ENCODE data around the gene UGT2B7.
"Not testable (repeated sequence)": the region's sequence is repeated elsewhere in the genome, so short reads cannot be mapped to it uniquely, and the experiment has no call there.

The UGT2B7 gene

DNA sequence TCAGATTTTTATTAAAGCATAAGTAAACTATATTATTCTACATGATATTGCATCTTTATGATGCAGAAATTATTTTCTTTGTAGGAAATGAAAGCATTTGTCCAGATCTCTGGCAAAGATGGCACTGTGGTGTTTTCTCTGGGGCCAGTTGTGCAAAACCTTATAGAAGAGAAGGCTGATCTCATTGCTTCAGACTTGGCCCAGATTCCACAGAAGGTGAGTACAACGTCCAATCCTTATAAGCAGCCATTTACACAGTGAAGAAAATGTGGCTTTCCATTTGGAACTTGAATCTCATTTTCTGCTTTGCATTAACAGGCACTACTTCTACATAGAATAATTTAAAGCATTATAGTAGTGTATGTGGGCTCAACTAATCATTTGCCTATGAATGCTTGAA lies 6.9 kb upstream of the UGT2B7 start:
- no peak for DNase-seq

DNA sequence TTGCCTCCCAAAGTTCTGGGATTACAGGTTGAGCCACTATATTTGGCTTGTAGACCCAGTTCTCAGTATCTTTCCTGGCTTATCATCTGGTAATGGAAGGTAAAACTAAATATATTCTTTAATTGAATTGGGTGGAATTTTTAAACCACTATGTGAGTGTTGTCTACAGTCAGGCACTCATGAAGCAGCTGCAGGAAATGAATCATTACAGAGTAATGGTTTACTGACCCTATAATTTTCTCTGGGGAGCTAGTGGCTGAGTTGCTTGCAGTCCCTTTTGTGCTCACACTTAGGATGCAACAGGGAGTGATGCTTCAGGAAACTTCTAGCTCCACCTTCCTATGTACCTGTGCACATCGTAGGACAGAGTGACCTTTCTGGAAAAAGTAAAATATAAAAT lies 4.1 kb upstream of the UGT2B7 start:
- no peak for DNase-seq

DNA sequence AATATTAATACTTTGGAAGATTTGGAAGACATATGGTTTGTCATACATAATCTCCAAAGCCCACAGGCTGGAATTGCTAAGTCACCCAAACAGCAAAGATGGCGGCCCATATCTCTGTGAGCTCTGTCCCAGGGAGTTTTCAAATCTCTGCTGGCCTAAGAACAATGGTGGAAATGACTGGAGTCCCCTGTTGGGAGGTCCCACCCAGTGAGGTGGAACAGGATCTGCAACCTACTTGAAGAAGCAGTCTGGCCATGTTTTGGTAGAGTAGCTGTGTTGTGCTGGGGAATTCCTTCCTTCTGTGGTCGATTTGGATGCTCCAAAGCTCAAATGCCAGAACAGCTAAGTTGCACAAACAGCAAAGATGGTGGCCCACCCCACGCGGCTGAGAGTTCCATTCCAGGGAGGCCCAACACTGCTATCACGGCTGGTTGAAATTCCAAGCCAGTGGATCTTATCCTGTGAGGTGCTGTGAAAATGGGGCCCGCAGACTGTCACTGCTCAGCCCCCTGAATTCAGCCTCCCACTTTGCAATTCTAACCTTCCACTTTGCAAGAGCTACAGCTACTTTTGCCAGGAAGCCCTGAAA lies 3.2 kb upstream of the UGT2B7 start:
- no peak for DNase-seq

DNA sequence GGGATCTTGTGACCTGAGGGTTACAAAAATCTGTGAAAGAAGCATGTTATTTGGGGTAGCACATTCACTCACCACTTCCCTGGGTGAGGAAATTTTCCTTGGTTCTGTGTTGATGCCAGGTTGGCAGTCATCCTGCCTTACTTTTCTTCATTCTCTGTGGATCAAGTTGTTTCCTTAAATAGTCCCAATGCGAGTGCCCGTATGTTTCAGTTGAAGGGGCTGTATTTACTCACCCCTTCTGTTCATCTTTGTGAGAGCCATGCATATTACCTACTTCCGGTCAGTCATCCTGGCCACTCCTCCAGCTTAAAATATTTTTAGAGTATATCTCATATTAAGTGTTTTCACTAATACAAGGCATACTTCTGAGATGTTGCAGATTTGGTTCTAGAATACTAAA lies 2.6 kb upstream of the UGT2B7 start:
- DNase-seq = no peak

DNA sequence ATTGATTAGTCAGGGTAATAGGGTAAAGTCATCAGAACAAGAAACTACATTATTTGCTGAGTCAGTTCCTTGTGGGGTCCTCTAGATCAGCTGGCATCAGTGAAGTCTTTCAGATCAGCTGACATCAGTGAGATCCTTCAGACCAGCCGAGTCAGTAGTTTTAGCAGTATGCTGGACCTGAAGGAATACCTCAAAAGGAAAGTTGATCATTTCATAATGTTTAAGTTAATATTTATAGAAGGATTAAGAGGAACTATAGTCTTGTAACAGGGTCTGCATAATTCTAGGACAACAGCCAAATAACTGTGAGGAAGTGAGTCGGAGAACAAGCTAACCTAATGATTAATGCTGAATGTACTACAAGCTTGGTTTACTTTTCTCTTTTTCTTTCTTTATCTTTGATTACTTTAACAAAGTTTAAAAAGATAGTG lies 958 bp upstream of the UGT2B7 start:
- no peak for DNase-seq

DNA sequence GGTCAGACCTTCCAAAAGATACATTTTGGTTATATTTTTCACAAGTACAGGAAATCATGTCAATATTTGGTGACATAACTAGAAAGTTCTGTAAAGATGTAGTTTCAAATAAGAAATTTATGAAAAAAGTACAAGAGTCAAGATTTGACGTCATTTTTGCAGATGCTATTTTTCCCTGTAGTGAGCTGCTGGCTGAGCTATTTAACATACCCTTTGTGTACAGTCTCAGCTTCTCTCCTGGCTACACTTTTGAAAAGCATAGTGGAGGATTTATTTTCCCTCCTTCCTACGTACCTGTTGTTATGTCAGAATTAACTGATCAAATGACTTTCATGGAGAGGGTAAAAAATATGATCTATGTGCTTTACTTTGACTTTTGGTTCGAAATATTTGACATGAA lies 536 bp downstream of the UGT2B7 start:
- no peak for DNase-seq

DNA sequence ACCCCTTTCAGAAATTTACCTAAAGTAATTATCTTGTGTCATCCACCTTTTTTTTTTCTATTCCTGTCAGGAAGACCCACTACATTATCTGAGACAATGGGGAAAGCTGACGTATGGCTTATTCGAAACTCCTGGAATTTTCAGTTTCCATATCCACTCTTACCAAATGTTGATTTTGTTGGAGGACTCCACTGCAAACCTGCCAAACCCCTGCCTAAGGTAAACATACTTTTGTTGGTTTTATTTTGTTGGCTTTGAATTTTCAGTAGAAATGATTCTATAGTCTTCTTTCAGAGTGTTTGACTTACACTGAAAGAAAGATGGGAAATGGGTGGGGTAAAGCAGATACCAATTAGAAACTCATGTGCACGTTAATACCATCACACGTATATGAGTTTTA lies 2.2 kb downstream of the UGT2B7 start:
- no peak for DNase-seq

DNA sequence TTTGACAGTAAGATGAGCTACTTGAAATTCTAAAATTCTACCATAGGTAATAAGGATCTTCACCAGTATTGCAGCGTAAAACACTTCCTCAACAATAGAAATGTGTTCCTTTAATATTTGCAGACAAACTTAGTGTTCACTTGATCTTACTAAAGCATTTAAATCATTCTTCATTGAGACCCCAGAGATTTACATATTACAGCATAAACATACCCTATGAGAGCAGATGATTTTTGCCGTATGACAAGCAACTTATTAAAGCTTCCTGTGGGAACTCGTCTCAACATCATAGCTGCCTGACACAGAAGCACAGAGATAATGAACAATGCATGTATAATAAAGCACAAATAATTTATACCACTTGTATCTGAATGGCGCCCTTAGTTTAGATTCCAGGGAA lies 3.6 kb downstream of the UGT2B7 start:
- DNase-seq = no peak

DNA sequence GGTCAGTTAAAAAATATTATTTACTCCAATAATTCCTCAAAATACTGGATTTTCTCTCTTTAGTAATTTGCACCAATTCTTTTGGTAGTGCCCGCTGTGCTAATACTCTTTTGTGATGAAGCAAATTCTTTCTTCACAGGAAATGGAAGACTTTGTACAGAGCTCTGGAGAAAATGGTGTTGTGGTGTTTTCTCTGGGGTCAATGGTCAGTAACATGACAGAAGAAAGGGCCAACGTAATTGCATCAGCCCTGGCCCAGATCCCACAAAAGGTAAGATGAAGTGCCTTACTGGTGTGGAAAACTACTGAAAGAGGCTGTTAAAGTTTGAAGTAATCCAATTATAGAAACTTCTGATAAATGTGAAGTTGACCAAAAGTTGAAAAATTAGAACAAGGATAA lies 6.4 kb downstream of the UGT2B7 start:
- DNase-seq = not testable (repeated sequence)

DNA sequence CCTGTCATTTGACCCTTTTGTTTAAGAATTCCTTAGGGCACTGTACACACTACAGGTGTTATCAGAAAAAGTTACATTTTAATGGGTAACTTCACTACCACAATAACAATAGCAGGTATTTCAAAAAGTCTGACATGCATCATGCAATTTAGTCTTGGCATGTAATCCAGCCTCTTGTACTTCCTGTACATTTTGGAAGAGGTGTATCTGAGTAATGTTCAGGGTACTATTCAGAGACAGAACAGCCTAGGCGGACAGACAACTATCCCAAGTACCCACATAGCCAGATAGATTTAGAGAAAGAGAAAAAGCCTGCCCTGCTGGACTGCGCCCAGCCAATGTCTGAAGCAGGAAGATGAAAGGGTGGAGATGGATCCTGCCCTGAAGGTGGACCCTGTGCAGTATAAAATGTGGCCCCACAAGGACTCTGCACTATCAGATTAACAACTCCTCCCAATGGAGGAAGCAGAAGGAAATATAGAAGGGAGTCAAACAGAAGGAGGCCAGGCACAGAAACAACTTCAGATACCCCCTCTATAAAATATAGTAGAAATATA lies 8.5 kb downstream of the UGT2B7 start:
- no peak for DNase-seq

DNA sequence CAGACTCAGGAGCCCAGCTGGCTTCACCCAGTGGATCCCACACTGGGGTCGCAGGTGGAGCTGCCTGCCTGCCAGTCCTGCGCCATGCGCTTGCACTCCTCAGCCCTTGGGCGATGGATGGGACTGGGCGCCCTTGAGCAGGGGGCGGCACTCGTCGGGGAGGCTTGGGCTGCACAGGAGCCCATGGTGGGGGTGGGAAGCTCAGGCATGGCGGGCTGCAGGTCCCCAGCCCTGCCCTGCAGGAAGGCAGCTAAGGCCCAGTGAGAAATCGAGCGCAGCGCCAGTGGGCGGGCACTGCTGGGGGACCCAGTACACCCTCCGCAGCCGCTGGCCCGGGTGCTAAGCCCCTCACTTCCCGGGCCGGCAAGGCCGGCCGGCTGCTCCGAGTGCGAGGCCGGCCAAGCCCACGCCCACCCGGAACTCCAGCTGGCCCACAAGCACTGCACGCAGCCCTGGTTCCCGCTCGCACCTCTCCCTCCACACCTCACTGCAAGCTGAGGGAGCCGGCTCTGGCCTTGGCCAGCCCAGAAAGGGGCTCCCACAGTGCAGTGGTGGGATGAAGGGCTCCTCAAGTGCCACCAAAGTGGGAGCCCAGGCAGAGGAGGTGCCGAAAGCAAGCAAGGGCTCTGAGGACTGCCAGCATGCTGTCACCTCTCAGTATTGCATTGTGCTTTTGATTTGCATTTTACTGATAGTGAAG lies 19.0 kb downstream of the UGT2B7 start:
- DNase-seq = not testable (repeated sequence)

DNA sequence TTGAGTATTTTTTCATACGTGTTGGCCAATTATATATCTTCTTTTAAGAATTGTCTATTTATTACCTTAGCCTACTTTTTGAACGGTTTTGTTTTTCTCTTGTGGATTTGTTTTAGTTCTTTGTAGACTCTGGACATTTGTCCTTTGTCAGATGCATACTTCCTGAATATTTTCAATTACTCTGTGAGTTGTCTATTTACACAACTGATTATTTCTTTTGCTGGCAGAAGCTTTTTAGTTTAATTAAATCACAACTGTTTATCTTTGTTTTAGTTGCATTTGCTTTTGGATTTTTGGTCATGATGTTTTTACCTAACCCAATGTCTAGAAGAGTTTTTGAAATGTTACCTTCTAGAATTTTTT lies 19.6 kb downstream of the UGT2B7 start:
- no peak for DNase-seq

DNA sequence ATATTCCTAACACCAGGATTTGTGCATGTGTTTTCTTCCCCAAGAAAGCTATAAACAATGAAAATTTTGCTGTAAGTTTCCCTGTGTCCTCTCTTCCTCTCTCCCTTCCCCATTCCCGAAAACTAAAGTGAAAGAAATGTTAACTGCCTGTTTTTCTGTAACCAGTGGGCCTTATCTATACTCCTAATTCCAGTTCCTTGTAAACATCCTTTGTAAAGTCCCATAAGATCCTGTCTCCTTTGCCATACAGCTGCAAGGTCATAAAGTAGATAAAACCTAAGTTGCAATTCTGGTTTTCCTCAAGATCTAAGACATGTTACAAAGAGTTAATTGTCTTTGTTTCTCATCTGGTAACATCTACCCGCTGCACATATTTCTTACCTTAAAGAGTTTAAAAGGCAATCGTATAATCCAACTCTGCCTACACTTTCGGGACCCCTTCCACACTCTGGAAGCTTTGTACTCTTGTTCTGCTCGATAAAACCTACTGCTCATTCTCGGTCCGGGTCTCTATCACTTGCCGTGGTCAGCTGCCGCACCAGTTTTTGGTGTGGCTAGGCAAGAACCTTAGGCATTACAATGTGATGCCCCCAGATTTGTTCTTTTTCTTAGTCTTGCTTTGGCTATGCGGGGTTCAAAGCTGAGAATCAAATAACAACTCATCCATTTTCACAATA lies 20.5 kb downstream of the UGT2B7 start:
- no peak for DNase-seq

DNA sequence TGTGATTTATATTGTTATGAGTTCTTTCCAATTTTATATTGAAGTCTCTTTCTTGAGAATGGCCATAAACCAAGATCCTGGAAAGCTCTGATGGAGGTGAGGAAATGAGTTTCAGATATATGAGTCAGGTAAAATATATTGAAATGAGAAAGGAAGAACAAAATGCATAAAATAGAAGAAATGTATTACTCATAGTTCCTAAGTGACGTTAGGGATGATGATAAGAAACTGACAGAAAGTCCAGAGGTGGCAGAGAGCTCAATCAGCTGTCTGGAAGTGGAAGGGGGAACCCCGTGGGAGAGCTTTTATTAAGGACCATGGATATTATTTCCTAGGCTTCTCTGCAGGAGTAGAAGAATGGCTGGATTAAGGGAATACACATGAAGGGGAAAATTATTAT lies 24.6 kb downstream of the UGT2B7 start:
- DNase-seq = no peak

DNA sequence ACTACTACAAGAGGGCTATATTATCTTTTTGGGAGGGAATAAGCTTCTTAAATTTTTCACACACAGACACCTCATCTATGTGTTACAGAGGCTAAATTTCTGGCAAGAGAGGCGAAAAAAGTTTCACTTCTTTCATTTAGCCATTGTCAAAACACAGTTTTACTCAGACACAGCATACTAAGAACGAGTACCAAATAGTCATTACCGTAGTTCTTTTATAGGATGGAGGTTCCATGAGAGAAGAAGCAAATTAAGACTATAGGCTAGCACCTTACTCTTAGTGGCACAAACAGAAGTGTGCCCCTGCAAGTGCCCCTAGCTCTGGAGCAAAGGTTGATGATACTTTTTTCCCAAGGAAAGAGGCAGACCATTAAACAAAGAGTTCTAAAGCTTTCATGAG lies 26.2 kb downstream of the UGT2B7 start:
- no peak for DNase-seq

DNA sequence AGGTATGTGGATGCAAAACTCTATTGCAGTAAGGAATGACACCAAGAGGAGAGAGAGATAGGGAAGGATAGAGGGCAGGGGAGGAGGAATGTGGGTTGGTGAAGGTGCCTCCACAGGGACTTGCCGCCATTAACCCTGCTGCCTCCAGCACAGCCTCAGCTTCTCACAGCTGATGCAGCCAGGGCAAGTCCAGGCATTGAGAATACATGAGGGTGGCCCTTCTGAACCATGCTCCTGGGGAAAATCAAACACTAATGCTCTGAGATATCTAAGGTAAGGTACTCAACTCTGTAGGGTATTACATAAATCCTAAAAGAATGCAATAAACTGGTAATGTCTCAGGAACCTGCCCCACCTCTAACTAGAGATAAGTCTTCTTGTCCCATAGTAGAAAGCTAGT lies 28.7 kb downstream of the UGT2B7 start:
- DNase-seq = no peak

DNA sequence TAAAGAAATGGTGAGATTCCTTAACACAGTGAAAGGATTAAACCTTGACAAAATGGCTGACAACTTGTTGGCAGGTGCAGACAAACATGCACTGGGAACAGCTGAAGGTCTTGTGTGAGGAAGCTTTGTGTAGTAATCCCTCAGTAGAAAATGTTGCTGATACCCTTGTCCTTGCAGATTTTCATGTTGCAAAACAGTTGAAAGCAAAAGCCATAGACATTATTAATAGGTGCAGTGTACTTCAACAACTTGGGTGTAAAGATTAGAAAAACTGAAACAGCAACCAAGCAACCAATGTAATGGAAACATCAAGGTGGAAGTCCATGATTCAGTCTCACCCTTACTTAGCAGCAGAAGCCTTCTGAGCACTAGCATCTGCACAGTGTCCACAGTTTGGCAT lies 29.8 kb downstream of the UGT2B7 start:
- DNase-seq = no peak

DNA sequence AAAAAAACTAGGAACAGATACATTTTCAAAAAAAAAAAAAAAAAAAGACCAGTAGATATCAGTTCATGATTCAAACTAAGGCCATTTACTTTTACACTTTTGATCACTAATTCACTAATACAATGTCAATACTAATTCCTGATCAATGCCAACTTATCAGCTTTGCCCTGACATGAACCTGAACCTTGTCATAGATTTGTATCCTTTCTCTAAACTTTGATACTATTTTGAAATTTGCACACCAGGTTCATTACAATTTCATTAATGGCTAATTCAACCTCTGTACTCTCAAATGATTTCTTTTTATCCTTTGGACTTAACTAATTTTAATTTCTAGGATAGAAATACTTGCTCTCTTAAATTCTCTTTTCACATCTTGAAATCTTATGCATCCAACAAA lies 37.7 kb downstream of the UGT2B7 start:
- DNase-seq = no peak

DNA sequence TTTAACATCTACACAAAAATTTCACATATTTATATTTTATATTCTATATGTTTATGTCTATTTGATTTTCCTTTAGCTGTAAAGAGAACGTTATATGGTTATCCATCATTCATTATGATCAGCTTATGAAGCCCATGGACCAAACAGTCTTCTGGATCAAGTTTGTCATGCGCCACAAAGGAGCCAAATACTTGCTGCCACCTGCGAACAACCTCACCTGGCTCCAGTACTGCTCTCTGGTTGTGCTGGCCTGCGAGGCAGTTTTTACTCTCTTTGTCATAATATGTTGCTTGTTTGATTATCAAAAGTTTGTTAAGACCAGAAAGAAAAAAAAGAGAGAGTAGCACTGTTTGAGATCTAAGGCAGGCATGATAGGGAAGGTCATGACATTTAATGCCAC lies 38.2 kb downstream of the UGT2B7 start:
- DNase-seq = no peak

DNA sequence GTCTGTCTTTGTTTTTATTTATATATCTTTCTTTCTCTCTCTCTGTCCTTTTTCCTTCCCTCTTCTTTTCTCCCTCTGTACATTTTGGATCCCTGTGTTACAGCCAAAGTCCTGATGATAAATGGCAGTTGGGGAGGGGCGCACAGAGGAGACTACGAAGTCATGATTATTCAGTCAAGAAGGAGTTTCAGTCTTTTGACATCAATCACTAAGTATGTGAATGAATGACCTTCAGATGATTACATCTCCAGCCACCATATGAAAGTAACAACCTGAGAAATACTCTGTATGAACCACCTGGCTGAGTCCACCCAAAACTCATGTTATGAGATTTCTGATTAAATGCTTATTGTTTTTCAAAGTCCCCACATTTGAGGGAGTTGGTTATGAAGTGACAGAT lies 45.0 kb downstream of the UGT2B7 start:
- no peak for DNase-seq

DNA sequence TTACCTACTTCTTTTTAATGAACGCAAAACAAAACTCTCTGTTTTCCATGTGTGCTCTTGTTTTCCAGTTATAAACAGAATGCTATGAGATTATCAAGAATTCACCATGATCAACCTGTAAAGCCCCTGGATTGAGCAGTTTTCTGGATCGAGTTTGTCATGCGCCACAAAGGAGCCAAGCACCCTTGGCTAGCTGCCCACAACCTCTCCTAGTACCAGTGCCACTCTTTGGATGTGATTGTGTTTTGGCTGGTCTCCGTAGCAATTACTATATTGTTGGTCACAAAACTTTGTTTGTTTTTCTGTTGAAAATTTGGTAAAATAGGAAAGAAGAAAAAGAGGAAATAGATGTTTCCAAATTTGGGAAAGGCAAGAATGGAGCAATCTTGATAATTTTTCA lies 51.1 kb downstream of the UGT2B7 start:
- DNase-seq = no peak

DNA sequence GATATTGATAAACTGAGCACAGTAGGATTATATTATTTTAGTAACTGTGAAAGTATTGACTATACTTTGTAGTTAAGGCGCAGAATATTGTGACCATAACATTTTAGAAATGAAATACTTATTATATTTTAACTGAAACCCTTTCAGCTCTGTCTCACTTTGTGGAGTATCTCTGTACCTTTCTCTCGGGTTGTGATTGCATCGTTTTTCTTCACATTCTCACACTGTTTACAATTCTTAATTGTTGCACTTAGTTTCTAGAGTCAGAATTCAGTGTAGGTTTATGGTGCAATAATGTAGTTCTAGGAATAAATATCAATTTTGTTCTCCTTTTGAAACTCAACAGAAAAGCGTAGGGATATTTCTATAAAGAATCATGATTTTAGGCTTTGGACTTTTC lies 57.7 kb downstream of the UGT2B7 start:
- no peak for DNase-seq

DNA sequence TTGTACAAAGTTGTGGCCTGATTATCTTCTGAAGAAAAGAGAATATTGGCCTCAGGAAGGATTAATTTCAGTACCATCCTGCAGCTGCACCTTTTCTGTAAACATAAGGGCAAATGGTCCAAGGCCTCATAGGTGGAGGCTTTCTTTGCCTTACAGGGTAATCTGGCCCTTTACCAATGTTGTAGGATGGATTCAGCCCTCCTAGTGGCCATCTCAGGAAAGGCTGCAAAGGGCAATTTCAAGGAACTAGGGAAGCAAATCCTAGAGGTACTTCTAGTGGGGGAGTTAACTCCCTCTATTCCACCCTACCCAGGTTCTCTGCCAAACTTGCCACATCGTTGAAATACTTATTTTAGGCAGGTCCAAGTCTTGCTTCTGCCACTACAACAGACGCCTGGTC lies 60.6 kb downstream of the UGT2B7 start:
- DNase-seq = no peak

All from femur (tissue), 1 donor.